NCI-H2107 treated with DMSO at 0.1 percent for 48 hours (cell line): Measurements from ENCODE around the gene CDKN2AIP.
"Not testable (repeated sequence)": the region's sequence is repeated elsewhere in the genome, so short reads cannot be mapped to it uniquely, and the experiment has no call there.

ENCODE experiments used
- DNase-seq: peaks from one replicate; lab custom pipeline; 2025; ENCODE audit not compliant: unreplicated experiment; lab: John Stamatoyannopoulos, UW

Gene CDKN2AIP

DNA sequence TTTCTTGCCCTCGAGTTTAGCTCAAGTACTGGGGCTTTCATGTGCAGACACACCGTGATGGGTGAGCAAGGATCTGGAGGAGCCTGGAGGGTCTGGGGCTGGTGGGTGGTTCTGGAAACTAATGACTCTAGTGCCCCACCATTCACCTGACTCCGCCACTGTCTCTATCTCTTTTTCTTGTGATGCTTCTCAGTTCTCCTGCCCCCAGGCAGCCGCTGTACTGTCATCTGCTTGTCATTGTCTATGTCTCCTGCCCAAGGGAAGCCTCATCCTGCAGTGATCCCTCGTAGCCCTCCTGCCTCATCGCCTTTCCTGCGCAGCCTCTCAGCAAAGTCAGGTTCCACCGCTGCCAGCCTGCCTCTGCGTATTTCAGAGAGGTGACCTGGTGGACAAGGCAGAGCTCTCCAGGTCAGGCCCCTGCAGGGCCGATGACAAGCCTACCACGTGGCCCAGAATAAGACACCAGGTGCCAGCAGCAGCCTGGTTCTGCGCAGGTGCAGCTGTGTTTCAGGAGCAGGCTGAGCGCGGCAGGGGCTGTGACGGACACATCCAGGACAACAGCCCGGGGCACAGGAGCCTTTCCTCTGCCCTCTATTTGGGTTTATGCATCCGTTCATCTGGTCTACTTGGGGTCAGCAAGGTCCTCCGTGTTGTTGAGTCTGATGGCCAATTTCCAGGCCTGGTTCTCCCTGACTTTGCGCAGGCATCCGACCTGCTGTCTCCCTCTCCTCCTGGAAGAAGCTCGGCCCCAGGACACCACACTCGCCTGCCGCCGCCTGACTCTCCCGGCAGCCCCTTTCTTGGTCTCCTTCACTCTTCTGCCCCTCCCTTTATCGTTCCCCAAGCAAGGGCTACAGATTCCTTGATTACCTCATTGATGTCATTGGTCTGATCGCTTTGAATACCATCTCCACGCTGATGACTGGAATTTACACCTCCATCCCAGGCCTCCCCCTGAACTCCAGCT, 30.9 kb upstream of the CDKN2AIP start:
- DNase-seq, result no peak

DNA sequence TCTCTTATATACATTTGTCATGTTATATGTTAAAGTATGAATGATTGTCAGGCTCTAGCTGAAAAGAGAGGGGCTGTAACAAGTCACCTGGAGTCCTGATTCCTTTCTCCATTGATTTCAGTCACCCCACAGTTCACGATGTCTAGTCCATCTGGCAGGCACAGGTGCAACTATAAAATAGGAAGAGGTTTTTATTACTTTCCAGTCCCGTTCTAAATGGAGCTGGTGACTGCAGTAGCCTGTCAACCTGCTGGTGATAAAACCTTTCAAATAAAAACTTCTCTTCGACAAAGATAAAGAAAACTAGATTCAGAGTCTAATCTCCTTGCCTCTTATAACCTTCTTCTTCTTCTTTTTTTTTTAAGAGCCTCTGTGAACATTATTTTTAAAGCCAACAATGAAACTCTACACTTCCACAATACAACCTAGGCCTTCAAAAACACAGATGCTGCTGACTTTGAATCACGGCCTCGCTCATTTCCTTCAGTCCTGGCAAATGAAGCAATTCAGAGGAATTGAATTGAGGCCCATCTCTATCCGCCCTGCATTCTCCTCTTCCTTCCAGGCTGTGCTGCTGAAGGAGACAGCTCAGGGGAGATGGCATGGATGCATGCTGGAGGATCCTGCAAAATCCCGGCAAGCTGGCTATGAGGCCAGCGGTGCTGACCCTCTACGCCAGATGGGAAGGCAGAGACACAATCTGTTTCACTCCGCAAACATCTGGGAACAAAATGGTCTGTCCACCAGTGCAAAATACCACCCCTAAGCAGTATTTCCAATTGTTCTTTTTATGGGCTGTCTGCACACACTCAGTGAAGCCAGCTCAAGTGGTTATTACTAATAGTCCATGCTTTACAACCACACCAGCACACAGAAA, 27.3 kb upstream of the CDKN2AIP start:
- DNase-seq, result no peak

DNA sequence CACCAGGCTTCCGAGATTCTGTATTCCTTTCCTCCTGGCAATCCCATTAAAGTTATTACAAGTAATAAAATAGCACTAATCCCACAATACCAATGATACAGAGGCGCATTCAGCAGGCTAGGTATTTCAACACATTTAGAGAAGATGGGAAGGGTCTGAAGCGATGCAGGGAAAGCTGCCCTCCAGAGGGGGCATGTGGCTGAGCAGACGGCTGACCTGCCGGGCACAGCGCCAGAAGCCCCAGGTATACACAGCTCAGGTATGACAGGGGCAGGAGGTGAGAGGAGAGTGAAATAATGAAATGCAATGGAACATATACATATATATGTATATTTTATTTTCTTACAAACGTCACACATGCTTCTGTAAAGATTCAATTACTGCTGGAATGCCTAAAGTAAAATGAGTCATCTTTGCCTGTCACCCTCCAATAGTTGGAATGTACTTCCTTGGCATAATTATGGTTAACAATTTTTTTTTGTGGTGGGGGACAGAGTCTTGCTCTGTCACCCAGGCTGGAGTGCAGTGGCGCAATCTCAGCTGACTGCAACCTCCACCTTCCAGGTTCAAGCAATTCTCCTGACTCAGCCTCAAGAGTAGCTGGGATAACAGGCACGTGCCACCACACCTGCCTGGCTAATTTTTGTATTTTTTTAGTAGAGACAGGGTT, 21.3 kb upstream of the CDKN2AIP start:
- no peak for DNase-seq

DNA sequence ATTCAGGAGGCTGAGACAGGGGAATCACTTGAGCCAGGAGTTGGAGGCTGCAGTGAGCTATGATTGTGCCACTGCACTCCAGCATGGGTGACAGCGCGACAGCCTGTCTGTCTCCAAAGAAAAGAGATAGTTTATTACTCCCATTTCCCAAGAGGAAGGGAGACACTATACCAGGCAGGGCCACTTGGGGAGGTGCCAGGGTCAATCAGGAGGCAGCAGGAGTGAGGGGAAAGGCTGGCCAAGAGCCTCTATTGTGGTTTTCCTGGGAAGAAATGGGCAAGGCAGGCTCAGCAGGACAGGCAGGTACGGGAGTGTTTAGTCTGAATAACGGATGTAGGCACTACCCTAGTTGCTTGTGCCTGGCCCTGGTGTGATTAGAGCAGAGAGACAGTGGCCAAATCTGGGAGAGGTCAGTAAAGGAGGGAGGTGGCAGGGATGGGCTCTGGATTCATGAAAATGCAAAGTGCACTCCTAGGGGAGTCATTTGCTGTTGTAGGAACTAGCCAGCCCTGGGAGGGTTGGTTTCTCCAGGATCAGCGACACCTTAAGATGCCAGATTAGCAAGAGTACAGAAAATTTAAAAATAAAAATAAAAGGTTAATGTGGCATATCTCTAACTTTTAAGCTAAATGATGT, 20.2 kb upstream of the CDKN2AIP start:
- DNase-seq, result no peak

DNA sequence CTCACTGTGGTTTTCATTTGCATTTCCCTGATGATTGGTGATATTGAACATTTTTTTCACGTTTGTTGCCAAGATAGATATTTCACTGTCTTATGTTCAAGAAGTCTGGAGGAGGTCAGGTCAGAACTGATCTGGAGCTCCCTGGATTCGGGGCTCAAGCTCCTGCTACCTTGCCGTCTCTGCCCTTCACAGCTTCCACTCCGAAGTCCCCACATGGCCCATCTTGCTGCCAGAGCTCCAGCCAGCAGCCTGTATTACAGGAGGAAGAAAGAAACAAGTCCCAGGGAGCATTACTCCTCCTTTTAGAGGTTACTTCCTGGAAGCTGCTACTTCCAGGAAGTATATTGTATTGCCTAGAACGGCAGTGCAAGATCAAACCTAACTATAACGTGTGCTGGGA, 17.9 kb upstream of the CDKN2AIP start:
- no peak for DNase-seq

DNA sequence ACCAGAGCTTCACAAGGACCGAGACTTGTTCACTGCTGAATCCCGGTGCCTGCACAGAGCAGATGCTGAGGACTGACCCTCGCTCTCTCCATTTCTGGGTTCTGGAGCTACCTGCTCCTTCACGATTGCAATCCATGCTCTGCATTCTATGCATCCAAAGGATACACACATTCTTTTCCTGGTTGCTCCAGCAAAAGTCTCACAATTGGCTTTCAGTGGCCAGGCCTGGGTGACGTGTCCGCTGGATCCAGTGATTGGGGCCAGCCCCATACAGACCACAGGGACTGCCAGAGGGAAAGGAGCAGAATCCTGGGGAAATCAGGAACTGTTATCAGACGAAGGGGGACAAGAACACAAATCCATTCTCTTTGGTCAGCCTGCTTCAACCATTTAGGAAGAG, 14.9 kb upstream of the CDKN2AIP start:
- DNase-seq, result no peak

DNA sequence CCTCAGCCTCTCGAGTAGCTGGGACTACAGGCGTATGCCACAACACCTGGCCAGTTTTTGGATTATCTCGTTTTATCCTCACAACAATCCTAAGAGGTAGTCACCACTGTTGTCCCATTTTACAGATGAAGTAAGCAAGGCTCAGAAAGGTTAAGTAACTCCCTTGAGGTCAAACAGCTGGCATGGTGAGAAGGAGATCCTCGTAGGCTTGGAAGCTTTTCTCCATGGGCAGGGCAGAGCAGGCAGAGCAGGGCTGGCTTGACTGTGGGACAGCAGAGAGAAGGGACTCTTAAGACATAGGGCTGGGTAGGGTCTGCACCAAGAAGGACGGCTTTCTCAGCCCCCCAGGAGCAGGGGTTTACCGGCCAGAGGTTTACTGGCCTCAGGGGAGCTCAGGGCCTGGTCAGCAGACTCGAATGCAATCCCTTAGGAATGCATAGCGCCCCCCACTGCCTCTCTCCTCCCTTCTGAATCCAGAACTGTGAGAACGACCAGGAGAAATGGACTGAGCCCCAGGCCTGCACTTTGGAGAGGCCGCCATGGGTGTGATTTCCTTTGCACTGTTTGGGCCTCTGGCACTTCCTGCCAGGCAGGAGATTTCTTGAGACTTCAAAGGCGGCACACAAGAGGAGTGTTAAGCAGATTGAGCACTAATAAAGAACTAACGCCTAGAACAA, 14.0 kb upstream of the CDKN2AIP start:
- no peak for DNase-seq

DNA sequence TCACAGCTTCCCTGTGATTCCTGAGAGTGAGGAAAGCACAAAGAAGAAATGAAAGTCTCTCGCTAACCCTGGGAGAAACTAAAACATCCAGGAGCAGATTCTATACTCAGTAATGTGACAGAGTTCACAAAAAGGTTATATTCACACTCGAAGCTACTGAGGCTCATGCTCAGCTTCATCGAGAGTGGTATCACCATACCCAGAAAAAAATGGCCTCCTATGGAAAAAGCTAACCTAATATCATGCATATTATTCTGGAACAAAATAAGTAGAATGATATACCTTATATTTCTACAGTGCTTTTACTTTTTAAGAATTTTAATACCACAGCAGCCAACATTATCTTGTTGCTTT, 13.5 kb upstream of the CDKN2AIP start:
- no peak for DNase-seq

DNA sequence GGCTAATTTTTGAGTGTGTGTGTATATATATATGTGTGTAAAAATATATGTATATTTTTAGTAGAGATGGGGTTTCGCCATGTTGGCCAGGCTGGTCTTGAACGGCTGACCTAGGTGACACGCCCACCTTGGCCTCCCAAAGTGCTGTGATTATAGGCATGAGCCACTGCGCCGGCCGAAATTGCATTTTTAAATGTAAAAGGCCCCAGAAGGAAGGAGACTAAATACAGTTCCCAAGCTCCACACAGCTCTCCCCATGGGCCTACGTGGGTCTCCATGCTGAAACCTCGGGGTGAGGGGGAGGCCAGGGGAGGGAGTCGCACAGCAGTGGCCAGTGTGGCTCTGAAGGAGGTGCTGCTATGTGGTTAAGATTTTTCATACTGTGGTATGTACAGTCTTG, 12.8 kb upstream of the CDKN2AIP start:
- no peak for DNase-seq

DNA sequence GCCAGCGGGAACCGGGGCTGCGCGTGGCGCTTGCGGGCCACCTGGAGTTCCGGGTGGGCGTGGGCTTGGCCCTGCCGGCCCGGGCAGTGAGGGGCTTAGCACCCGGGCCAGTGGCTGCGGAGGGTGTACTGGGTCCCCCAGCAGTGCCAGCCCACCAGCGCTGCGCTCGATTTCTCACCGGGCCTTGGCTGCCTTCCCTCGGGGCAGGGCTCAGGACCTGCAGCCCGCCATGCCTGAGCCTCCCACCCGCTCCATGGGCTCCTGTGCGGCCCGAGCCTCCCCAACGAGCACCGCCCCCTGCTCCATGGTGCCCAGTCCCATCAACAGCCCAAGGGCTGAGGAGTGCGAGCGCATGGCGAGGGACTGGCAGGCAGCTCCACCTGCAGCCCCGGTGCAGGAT, 11.3 kb upstream of the CDKN2AIP start:
- DNase-seq, result not testable (repeated sequence)

DNA sequence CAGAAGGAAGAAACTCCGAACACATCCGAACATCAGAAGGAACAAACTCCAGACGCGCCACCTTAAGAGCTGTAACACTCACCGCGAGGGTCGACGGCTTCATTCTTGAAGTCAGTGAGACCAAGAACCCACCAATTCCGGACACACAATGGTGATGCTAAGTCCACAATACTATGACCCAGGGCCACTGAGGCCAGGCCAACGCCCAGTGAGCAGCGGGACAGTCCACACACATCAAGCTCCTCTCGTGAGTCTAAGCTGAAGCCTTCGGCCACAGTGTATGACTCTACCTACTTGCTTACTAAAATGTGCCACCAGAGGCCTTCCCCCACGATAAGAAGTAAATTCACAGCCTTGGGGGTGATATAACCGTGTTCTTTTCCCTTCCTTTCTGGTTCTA, 10.2 kb upstream of the CDKN2AIP start:
- DNase-seq, result no peak

DNA sequence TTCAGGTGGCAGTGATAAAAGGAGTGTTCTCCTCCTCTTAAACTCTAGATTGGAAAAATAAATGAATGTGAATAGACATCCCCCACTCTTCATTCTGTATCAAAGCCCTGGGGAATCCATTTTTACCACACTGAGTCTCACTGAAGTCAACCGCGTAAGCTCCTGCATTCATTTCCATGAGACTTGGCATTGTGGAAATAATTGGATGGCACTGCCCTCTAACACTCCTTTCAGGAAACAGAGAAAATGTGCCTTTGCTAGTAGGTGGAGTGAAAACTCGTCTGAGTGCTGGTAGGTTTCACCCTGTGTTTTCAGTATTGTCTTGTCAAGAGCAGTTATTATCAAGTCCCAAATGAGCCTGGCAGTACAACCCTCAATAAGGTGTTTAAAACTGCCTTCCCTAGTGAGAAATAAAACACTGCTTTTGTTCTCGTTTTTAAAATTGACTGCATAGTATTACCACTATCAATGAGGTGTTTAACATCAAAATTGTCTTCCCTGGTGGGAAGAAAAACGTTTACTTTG, 9.7 kb upstream of the CDKN2AIP start:
- peak; percentile 40 for DNase-seq

DNA sequence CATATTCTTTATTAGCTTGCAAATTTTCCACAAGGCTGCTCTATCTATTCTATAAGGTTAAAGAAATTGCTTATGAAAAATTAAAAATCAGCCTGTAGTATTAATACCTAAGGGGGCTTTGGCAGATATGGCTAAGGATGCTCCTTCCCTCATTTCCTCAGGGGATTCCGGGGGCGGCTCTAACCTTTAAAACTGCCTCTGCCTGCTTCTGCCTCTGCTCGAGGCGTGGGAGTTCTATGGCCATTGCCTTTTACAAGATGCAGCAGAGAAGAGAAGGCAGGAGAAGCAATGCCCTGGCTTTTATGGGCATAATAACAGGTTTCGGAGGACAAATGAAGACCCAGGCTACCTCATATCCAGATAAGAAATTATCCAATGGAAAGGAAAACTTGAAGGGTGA, 8.6 kb upstream of the CDKN2AIP start:
- no peak for DNase-seq

DNA sequence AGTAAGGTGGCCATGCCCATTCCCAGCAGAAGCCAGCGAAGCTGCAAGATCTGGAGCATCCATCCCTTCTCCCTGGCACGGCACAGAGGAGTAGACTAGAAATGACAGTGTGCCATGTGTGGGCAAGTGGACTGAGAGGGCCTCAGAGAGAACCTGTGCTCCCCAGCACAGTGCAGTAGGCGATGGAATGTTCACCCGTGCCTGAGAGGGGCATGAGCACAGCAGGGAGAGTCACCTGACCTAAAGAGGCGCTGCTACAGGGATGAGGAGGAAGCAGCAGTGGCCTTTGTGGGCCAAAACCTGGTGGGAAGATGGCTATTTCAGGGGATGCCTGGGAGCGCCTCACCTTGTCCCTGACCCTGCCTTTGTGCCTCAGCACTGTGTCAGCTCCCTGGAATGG, 8.0 kb upstream of the CDKN2AIP start:
- DNase-seq, result no peak

DNA sequence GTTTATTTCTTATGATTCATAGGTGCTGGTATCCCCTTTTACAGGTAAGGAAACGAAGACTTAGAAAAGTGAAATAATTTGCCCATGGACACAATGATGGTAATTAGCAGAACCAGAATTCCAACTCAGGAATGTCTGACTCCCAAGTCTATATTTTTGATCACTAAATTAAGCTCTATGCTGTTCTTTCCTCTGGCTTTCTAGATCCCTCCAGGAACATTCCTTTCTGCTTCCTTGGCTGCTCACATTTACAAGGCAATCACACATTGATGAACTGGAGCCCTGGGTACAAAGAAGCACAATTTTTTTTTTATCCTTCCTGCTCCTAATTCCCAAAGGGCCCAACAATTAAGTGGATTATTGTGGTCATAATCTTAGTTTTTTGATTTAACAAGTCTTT, 7.0 kb upstream of the CDKN2AIP start:
- DNase-seq, result no peak

DNA sequence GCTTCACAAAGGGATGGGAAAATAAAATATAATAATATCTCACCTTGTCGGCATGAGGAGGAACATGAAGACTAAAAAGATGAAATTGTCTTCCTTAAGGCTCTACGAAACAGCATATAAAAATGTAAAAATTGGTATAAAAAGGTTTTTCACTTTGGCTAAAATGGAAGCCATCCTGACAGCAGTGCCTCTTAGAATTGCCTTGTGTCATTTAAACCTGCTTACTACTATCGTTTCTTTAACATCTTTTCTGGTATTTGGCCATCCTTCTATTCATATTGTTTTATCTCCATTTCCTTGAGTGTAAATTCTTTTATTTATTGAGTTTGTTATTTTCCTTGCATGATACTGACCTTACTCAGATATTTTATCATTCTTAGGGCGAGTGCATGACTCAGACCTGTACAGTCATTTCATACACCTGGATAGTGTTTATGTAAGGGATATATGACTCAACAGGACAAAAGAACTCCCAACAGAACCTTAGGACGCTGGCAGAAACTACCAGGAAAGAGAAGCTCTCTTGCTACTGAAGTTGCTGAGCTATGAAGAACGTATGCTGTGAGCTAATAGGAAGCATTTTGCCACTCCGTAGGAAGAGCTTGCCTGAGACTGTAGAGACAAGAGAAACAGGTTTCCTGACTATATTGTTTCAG, 5.8 kb upstream of the CDKN2AIP start:
- DNase-seq, result no peak

DNA sequence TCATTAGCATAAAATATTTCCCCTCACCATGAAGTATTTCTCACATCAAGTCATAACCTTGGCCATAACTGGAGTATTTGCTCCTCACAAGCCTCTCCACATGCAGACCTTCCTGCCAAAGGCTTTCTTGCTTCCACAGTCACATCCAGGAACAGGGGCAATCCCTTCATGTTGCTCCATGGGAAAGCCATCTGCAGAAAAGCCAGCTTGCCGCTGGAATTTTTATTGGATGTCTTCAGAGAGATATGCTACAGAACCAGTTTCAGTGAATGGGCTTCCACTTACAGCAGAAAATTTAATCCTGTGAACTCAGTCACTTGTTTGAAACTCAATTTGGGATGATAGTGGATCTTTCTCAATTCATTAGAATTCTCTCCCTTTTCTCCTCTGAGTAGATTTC, 3.2 kb upstream of the CDKN2AIP start:
- DNase-seq, result no peak

DNA sequence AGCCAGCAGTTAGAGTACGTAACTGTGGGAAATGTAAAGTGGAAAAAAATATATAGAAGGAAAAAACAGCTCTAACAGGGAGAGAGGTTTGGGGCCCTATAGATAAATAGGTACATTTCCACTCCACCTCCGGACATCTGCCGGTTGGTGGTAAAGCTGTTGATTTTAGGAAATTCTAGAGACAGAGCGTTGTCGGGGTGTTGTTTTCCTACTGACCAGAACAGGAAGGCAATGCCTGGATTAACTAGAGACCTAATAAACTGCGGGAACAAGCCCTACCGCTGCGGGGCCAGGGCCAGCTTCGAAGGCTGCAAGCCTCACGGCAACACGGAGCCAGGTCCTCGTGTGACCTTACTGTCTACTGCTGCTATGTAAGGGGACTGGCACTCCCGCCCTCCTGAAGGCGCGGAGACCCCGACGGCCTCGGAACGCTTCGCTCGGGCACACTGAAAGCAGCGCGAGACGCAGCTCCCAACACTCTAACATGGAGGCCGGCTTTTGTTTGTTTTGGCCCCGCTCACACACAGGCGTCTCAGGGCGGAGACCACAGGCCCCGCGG, 702 bp upstream of the CDKN2AIP start:
- DNase-seq, result no peak

DNA sequence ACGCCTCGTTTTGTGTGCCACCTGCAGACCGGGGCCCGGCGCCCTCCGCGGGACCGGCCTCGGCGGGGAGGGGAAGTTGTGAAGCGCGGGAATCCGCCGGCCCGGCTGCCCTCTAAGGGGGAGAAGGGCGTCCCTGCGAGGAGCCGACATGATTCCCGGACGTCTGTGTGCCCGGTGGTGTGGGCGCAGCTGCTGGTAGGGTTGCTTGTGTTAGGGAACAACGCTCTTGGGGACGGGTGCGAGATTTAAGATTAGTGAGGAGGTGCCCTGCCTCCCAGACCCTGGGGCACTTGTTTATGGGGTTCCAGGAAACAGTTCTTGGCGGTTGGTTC, 627 bp downstream of the CDKN2AIP start:
- DNase-seq, result no peak

DNA sequence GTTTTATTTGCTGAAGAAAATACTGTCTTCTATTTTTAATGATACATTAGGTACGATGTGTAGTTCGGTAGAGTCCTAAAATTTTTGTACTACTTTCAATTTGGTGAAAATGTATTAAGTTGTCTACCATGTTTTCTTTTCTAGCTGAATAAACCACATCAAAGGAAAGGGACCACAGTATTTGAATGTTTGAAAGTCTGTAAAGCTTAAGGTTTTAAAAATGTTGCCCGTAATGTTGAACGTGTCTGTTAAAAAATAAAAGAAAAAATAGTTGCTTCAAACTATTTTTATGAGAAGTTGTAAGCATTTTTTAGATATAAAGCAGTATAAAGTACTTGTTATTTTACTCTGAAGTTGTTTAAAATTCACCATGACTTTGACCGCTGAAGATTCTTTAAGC, 3.2 kb downstream of the CDKN2AIP start:
- no peak for DNase-seq
